IMR-90 (cell line): ENCODE measurements around the gene TXNDC8.

Source experiments
- RAD21 ChIP-seq: IDR thresholded peaks from 2 replicates; pipeline ENCODE4 v1.6.1; 2012; ENCODE audit warnings: low read length, improper control_type of control experiment
- TF ChIP-seq, protein P1 (sequence below): conservative IDR thresholded peaks from 2 replicates; pipeline ENCODE4 v1.5.1; 2012; ENCODE audit warnings: mild to moderate bottlenecking, low read depth, low read length, improper control_type of control experiment

GRCh38 chr9:110329639-110330230 lies 7.9 kb downstream of the TXNDC8 start:
- TF ChIP-seq RAD21: no peak
- TF ChIP-seq, protein P1, sequence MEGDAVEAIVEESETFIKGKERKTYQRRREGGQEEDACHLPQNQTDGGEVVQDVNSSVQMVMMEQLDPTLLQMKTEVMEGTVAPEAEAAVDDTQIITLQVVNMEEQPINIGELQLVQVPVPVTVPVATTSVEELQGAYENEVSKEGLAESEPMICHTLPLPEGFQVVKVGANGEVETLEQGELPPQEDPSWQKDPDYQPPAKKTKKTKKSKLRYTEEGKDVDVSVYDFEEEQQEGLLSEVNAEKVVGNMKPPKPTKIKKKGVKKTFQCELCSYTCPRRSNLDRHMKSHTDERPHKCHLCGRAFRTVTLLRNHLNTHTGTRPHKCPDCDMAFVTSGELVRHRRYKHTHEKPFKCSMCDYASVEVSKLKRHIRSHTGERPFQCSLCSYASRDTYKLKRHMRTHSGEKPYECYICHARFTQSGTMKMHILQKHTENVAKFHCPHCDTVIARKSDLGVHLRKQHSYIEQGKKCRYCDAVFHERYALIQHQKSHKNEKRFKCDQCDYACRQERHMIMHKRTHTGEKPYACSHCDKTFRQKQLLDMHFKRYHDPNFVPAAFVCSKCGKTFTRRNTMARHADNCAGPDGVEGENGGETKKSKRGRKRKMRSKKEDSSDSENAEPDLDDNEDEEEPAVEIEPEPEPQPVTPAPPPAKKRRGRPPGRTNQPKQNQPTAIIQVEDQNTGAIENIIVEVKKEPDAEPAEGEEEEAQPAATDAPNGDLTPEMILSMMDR: no peak
